Right renal pelvis (tissue), 4 donors: ENCODE data around the gene DCTN1. TPM values are rescaled to one million over a fixed set of nuclear protein-coding genes. Genes with fewer than 3 reads are reported as not detected.

Source experiments
- DNase-seq, 4 donors: peaks; one replicate each; pipeline ENCODE4 v3.0.0-alpha.2; 2013; ENCODE audit warnings: low read depth in 4 of 4, low spot score in 3 of 4, missing footprints in 1 of 4
- polyA plus RNA-seq, 4 donors: library from polyadenylated mRNA; unstranded; fragments of 120-200 nt; gene quantifications; one replicate each; pipeline ENCODE4 v1.2.1, GENCODE V29; 2013; ENCODE audit not compliant: insufficient read length in 4 of 4

Gene DCTN1
- polyA plus RNA-seq, 4 donors = 146 to 166 (median 153) TPM

DNA sequence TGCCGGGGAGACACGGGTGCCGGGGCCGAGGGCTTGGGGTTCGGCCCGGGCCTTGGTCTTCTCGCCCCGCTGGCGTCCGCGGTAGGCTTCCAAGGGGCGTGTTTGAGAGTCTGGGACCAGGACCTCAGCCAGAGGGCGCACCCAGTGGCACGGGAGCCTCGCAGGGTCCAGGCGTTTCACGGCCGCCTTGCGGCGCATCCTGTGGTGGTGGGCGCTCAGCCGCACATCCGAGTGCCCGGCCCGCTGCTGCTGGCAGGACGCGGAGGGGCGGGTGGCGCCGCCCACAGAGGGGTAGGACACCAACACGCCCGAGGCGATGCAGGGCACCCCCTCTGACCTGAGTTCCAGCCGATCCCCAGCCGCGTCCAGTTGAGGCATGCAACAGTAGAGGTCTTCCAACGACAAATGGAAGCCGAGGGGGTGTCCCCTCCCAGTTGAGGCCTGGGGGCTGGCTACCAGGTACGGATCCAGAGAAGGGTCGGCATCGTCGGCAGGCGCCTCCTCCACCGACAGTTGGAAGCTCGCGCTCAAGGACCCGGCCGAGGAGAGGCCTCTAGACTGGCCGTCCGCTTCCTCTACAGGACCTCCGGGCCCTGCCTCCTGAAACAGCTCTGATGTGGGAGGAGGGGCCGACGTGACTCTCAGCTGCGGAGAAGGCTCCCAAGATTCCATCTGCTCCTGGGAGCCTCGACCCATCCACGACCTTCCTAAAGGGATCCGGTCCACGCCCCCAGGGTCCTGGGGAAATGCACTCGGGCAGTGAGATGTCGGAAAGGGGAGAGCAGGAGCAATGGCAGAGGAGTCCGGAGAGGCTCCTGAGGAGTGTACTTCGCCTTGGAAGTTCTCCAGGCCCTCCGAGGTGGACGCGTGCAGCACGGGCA, 35.0 kb upstream of the DCTN1 start:
- DNase-seq = peak in 1 of 4 donors; percentile 44

DNA sequence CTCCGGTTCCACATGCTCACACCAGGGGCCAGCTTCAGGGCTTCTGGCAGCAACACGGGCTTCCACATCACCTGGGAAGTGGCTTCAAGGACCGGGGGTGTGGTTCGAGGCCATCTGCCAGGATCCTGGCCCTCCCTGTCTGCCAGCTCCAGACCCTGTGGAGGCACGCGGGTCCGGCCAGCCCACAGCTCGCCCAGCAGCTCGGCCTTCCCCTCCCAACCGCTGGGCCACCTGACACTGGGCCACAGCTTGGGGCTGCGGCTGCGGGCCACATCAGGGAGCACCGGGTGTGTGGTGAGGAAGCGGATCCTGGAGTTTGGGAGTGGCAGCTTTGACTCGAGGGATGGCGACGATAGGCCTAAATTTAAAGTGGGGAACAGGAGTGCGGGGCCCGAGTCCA, 34.3 kb upstream of the DCTN1 start:
- DNase-seq = no peak

DNA sequence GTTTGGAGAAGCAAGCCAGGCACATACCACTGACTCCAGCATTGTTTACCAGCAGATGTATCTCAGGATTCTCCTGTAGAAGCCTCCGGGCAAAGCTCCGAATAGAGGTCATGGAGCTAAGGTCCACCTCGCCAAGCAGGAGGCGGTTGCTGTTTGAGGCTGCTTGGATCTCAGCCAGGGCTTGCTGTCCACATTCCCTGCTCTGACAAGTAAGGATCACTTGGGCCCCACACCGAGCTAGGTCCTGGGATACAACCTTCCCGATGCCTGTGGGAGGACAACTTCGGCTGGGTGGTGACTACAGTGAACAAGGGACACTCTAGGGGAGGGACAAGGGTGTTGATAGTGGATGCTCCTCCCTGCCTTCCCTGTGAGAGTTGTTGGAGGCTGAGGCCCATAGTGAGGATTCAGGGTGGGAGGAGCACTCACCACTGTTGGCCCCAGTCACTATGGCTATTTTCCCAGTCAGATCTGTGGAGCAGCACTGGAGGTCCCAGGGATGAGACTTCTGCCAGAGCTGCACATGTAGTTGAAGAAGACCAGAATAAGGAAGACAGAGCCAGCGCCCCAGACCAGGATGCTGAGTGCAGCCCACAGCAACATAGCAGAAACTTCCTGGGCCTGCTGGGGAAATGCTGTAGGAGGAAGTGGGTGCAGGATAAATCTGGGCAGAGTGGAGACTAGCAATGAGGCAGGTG, 33.0 kb upstream of the DCTN1 start:
- no peak for DNase-seq

DNA sequence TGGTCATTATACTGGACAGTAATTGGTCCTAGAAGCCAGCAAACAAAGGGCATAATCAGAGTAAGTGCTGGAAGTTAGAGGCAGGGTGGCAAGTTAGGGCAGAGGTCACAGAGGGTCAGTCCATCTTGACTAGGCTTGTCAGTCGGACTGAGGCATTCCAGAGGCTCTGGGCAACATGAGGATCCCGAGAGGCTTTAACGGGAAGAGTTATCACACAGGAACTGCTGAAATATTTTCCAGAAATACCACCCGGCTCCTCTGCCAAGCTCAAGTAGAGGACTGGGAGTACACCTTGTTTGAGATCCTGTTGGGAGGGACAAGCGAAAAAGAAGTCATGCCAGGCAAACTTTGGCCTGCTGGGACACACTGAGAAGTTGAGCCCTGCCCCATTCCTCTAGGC, 27.6 kb upstream of the DCTN1 start:
- DNase-seq = no peak

DNA sequence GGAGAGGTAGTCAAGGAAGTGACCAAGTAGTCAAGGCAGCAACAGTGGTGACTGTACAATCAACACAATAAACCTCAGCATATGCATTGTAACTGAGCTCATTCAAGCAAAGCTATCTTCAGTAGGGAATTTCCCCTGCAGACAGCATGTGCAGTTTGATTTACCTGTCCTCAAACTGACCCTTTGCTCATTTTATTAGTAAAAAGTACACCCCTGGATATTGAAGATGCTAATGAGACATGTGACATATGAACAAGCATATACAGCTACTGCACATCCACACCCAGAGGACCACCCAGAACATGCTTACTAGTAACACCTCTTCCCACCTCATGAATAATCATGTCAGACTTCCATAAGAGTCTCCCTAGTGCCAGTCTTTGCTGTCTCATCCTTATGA, 25.9 kb upstream of the DCTN1 start:
- no peak for DNase-seq

DNA sequence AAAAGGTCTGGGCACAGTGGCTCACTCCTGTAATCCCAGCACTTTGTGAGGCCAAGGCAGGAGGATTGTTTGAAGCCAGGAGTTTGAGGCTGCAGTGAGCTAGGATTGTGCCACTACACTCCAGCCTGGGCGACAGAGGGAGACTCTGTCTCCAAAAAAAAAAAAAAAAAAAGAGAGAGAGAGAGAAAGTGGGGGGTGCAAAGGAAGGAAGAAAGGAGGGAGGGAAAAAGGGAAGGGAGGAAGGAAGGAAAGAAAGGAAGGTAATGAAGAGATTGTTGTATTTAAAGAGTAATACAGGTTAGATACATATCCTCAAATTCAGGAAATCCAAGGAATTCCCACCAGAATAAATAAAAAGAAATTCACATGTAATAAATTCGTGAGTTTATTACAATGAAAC, 21.8 kb upstream of the DCTN1 start:
- no peak for DNase-seq

DNA sequence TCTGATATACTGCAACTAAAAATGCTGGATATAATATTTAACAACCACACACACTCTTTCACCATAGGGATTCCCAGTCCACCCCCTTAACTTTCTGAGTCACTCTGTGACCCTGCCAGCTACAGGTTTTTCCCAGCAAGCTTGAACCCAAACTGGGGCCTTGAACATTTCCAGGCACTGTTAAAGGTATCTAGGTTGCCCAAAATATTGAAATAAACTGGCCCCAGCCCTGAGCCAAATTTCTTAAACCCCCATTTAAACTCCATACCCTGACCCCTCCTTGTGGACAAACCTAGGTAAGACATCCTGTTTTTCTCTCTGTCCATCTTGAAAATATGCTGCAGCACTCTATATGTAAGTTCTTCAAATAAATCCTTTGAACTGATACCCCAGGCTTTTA, 19.7 kb upstream of the DCTN1 start:
- no peak for DNase-seq

DNA sequence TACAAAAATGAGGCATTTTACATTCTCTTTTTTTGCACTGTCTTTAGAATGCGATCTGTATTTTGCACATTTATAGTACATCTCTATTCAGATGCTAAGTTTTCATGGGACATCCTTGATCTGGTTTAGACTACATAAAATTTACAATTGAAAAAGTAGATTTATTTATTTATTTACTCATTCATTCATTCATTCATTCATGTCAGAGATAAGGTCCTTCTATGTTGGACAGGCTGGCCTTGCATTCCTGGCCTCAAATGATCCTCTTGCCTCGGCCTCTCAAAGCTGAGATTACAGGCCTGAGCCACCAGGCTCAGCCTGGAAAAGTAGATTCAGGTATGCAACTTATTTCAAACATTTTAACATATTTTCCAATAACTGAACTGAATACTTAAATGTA, 16.0 kb upstream of the DCTN1 start:
- no peak for DNase-seq

DNA sequence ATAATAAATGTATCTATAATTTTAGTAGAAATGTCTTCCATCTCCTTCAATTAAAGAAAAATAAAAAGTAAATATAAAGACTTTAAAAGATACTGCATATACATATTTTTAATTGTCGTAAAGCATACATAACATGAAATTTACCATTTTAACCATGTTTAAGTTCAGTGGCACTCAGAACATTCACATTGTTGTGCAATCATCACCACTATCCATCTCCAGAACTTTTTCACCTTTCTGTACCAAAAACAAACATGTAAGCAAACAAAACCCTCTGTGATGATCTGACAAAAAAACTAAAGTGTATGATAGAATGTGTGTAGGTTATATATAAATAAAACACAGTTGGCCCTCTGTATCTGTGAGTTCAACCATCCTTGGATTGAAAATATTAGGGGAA, 13.4 kb upstream of the DCTN1 start:
- DNase-seq = no peak

DNA sequence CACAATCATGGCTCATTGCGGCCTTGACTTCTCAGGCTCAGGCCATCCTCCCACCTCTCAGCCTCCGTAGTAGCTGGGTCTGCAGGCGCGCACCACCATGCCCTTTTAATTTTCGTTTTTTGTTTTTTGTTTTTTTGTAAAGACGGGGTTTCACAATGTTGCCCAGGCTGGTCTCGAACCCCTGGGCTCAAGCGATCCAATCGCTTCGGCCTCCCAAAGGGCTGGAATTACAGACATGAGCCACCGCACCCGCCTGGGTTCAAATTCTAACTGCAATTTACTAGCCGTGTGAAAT, 12.3 kb upstream of the DCTN1 start:
- DNase-seq = no peak

DNA sequence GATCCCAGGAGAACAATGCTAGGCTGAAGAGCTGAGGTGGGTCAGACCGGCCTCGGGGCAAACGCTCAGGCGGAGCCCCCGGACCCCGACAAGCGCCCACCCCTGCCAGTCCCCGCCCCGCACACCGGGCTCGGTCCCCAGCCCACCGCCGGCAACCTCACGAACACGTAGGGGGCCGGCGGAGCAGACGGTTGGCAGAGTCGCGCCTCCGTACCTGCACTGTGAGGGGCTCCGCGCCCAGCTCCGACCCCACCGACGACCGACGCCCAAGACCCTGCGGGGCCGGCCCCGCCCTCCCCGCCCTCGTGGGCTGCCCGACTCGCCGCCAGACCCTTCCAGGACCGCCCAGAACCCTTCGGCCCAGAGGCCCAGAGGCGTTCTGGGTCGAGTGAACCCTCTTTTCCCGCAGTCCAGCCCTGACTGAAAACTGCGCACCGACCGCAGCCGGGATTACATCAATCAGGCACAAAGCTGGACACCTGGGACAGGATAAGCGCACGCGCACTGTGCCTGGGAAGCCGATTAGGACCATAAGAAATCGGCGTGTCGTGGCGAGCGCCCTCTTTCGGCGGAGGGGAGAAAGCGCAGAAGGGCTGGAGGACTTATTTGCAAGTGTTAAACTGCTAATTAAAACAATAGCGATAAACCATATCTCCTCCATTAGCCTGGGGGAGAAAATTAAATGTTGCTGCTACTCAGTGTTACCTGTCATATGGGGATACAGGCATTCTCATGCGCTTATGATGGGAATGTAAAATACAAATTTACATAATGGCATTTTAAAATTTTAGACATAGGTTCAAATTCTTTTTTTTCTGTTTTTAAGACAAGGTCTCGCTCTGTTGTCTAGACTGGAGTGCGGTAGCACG, 11.7 kb upstream of the DCTN1 start:
- DNase-seq = peak; percentile 88 to 97 (median 89)

DNA sequence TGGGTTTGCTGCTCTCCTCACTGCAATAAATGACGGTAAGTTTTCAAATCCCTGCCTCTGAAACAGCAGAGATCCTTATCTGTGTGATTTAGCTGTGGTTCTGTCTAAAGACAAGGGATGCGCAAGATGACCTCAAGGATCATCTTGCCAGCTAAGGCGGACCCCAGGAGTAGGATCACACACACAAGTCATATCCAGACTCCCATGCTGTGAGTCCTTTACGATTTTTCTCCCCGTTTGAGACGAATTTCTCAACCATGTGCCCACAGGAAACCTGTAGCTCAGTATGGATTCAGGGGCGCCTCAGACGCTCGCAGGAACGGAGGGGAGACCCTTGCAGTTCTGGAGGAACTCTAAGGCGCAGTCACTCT, 11.1 kb upstream of the DCTN1 start:
- DNase-seq = no peak

DNA sequence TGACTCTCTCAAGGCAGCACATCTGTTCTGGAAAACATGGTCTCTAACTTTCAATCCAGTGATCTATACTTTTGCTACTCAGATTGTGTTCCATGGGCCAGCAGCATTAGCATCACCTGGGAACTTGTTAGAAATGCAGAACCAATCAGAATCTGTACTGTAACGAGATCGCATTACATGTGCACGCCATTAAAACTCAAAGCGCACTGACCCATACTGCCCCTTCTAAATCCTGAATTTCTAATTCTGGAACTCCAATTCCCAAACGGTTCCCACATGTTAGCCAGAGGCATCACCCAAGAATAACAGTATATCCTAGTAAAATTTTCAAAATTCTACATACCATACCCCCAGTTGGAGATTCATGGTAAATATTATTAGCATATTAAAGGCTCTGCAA, 10.5 kb upstream of the DCTN1 start:
- DNase-seq = no peak

DNA sequence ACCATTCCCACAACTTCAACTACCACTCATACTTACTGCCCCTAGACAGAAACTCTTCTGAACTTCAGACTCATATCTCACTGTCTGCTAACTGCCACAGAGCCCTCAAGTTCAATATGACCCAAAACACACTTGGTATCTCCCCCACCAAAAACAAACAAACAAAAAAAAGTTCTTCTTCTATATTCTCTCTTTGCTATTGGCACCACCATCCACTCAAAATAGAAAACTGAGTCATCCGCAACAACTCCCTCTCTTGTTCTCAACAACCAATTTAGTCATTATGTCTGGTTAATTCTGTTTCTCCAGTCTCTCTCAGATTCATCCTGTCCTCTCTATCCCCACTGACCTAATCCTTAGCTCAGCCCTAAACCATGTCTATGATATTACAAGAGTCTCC, 7.2 kb upstream of the DCTN1 start:
- no peak for DNase-seq

DNA sequence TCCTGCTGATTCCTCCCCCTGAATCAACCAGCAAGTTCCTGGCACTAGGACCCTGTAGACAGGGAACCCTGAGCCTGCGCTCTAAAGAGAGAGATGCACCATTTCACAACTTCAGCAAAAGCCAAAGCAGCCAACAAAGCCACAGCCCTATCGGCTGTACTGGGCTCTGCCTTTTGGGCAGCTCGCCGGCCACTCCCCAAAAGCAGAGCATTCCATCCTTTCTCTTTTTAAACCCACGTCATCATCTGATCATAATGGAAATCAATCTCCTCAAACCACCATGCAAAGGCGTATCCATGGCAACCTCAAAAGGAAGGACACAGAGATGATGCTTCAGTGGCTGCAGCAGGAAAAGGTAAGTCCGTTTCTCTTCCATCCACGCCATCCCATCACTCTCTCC, 5.3 kb upstream of the DCTN1 start:
- no peak for DNase-seq

DNA sequence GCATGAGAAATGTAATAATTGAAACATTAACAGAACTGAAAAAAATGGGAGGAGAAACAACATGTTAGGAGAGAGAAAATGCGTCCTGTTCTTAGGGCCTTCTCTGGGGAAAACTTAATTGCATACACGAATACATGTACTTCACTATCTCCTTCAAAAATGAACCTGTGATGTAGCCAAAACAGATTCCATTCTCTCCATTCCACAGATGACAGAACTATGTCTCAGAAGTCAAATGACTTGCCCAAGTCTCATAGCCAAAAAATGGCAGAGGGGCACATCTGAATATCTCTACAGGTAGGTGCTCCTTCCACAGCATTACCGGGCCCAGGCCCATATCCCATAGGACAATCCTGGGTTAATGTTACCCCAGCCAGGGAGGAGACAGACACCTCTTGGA, 3.9 kb upstream of the DCTN1 start:
- DNase-seq = no peak

DNA sequence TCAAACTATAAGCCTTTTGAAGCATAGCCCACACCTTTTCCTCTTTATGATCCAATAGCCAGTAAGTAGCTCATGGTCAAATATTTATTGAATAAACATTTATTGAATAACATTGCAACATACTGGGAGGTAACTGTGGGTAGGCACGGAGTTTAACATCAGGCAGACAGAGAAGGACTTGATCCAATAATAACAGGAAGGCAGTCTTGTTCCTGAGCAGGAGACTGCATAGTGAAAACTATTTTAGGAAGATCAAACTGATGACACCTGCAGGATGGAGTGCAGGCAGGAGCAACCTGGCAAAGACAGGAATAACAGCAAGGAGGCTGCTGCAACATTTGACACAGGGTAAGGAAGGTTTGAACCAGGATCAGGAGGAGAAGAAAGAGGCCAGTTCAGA, 3.1 kb upstream of the DCTN1 start:
- DNase-seq = no peak

DNA sequence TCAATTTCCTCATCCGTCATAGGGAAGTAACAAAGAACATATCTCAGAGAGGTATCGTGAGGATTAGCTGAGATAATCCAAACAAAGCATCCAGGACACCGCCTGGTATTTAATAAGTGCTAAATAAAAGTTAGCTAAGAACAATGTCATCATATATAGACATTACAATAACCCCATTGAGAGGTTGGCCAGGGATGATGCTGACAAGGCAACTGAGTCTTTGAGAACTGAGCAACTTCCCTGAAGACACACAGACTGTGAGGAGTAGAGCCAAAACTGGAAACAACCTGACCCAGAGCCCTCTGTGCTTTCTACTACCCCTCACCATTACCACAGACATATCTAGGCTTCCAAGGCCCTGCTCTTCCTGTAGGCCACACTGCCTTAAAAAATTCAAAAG, 1.6 kb upstream of the DCTN1 start:
- DNase-seq = no peak

DNA sequence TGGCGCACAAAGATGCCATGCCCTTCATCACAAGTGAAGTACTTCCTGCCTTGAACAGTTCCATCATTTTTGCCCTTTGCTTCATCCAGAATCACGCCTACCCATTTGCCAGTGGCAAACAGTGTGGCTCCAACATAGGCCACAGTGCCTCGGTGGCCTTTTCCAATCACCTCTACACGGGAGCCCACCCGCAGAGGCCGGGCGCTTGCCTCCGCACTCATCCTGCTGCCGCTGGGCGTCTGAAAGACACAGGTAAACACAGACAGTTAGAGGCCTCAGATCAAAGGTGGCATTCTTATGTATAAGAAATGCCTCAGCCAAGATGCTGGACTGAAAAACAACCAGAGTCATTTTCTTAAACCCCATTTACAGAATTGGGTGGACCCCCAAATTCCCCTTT, 2.1 kb downstream of the DCTN1 start:
- no peak for DNase-seq

DNA sequence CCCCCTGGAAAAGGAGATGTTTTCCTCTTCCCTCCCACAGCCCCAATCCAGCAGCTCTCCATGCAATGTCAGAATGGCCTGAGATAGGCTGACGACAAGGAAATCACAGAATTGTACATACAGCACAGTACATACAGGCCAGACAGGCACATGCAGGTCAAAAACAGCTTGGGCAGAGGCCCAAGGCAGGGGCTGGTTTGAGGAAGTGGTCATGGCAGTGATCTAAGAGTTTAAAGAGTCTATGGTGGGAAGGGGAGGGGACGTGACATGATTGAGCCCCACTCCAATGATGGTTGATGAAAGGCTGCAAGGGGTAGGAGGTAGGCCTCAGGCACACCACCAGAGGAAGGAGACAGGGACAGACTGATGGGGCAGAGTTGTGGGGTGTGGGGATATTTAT, 4.3 kb downstream of the DCTN1 start:
- no peak for DNase-seq

DNA sequence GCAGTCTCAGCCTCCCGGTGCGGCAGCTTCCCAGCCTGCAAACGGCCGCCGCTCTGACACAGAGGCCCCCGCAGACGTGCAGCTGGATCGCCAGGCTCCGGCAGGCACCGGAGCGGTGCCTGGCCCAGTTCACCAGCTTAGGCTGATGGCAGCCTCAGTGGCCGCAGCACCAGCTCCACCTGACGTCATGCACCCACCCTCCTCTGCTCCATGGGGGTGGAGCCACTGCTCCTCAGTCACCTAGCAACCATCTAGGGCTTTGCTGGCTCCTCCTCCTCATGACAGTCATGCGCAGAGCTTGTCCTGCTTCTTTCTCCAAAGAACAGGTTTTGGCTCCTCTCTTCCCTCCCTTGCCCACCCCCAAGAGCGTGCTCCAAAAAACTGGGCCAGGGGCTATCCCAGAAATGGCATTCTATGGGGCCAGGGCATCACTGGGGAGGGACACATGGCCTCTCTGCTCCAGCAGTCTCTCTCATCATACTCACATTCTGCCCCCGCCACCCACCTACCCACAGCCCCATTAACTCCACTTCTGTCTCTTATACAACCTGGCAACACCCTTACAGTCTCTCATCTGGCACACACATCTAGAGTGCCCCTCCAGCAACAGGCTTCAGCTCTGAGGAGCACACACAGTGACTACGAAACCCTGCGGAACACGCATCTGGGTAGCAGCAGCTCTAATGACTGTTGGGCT, 5.5 kb downstream of the DCTN1 start:
- peak; percentile 55 to 71 (median 59) for DNase-seq
